ENCODE results near the gene PLXND1.
A peak's percentile ranks its signal among the peaks of the same experiment; 100 is the strongest.

The PLXND1 gene

GRCh38 chr3:129599607-129600006 lies 6.9 kb downstream of the PLXND1 start:
- DNase-seq: peak; percentile 67

GRCh38 chr3:129599073-129599472 lies 7.4 kb downstream of the PLXND1 start:
- no peak for DNase-seq

GRCh38 chr3:129598484-129598883 lies 8.0 kb downstream of the PLXND1 start:
- DNase-seq: no peak

GRCh38 chr3:129598000-129598381 lies 8.5 kb downstream of the PLXND1 start:
- no peak for DNase-seq

GRCh38 chr3:129597087-129597999 lies 9.1 kb downstream of the PLXND1 start:
- DNase-seq: peak; percentile 73

GRCh38 chr3:129596194-129597086 lies 10.0 kb downstream of the PLXND1 start:
- DNase-seq: peak; percentile 93

- no peak for DNase-seq
Measured at GRCh38 chr3:129595544-129596193, 10.8 kb downstream of the PLXND1 start.

GRCh38 chr3:129594907-129595390 lies 11.5 kb downstream of the PLXND1 start:
- DNase-seq: no peak

- no peak for DNase-seq
Measured at GRCh38 chr3:129594409-129594808, 12.1 kb downstream of the PLXND1 start.

- no peak for DNase-seq
Measured at GRCh38 chr3:129593595-129594339, 12.7 kb downstream of the PLXND1 start.

GRCh38 chr3:129593230-129593594 lies 13.3 kb downstream of the PLXND1 start:
- DNase-seq: no peak

- peak; percentile 80 for DNase-seq
Measured at GRCh38 chr3:129592381-129593131, 13.9 kb downstream of the PLXND1 start.

- DNase-seq: no peak
Measured at GRCh38 chr3:129591932-129592331, 14.5 kb downstream of the PLXND1 start.

- no peak for DNase-seq
Measured at GRCh38 chr3:129590215-129590614, 16.3 kb downstream of the PLXND1 start.

GRCh38 chr3:129587566-129588210 lies 18.8 kb downstream of the PLXND1 start:
- DNase-seq: no peak

GRCh38 chr3:129586746-129587430 lies 19.6 kb downstream of the PLXND1 start:
- no peak for DNase-seq

- no peak for DNase-seq
Measured at GRCh38 chr3:129585949-129586657, 20.4 kb downstream of the PLXND1 start.

- DNase-seq: no peak
Measured at GRCh38 chr3:129584631-129585030, 21.8 kb downstream of the PLXND1 start.

- no peak for DNase-seq
Measured at GRCh38 chr3:129583289-129583688, 23.2 kb downstream of the PLXND1 start.

- DNase-seq: no peak
Measured at GRCh38 chr3:129582799-129583198, 23.7 kb downstream of the PLXND1 start.

Data from left hindlimb (tissue), 1 donor.